Retina (tissue), 1 donor: Measurements from ENCODE around the gene SLC40A1.

Experiments
- DNase-seq: peaks from one replicate; pipeline ENCODE4 v3.0.0-alpha.2; 2016

The SLC40A1 gene

GRCh38 chr2:189561371-189562038 is 19.1 kb downstream of the SLC40A1 start:
- DNase-seq: no peak

- DNase-seq: no peak
Observed at GRCh38 chr2:189560273-189560586, 20.4 kb downstream of the SLC40A1 start.

GRCh38 chr2:189559579-189560272 is 20.9 kb downstream of the SLC40A1 start:
- no peak for DNase-seq

GRCh38 chr2:189558516-189559272 is 21.9 kb downstream of the SLC40A1 start:
- DNase-seq: no peak

- no peak for DNase-seq
Observed at GRCh38 chr2:189557373-189557772, 23.2 kb downstream of the SLC40A1 start.

- DNase-seq: no peak
Observed at GRCh38 chr2:189556526-189556925, 24.1 kb downstream of the SLC40A1 start.

- no peak for DNase-seq
Observed at GRCh38 chr2:189555232-189555631, 25.4 kb downstream of the SLC40A1 start.

- no peak for DNase-seq
Observed at GRCh38 chr2:189553504-189554088, 27.0 kb downstream of the SLC40A1 start.

- DNase-seq: no peak
Observed at GRCh38 chr2:189552991-189553404, 27.6 kb downstream of the SLC40A1 start.

- DNase-seq: no peak
Observed at GRCh38 chr2:189552334-189552990, 28.1 kb downstream of the SLC40A1 start.

GRCh38 chr2:189551808-189552207 is 28.8 kb downstream of the SLC40A1 start:
- no peak for DNase-seq

GRCh38 chr2:189549449-189549832 is 31.1 kb downstream of the SLC40A1 start:
- no peak for DNase-seq

- DNase-seq: no peak
Observed at GRCh38 chr2:189548666-189549448, 31.7 kb downstream of the SLC40A1 start.

GRCh38 chr2:189545418-189545817 is 35.2 kb downstream of the SLC40A1 start:
- DNase-seq: no peak

GRCh38 chr2:189544318-189545042 is 36.1 kb downstream of the SLC40A1 start:
- no peak for DNase-seq

GRCh38 chr2:189543367-189543766 is 37.2 kb downstream of the SLC40A1 start:
- DNase-seq: no peak

GRCh38 chr2:189542145-189542882 is 38.3 kb downstream of the SLC40A1 start:
- no peak for DNase-seq

GRCh38 chr2:189541591-189541990 is 39.0 kb downstream of the SLC40A1 start:
- no peak for DNase-seq

- no peak for DNase-seq
Observed at GRCh38 chr2:189540551-189540950, 40.0 kb downstream of the SLC40A1 start.

GRCh38 chr2:189538402-189538801 is 42.2 kb downstream of the SLC40A1 start:
- no peak for DNase-seq

GRCh38 chr2:189536830-189537229 is 43.8 kb downstream of the SLC40A1 start:
- no peak for DNase-seq
